Activated T-cell treated with anti-CD3 and anti-CD28 coated beads, Interleukin-2, amount 50 U/mL, for 1 hour (primary cell): ENCODE measurements around the gene S100A9.
"Not testable (repeated sequence)": the region's sequence is repeated elsewhere in the genome, so short reads cannot be mapped to it uniquely, and the experiment has no call there.

Experiments
- DNase-seq: peaks from one replicate; pipeline ENCODE4 v3.0.0-alpha.2; 2020

Gene S100A9

DNA sequence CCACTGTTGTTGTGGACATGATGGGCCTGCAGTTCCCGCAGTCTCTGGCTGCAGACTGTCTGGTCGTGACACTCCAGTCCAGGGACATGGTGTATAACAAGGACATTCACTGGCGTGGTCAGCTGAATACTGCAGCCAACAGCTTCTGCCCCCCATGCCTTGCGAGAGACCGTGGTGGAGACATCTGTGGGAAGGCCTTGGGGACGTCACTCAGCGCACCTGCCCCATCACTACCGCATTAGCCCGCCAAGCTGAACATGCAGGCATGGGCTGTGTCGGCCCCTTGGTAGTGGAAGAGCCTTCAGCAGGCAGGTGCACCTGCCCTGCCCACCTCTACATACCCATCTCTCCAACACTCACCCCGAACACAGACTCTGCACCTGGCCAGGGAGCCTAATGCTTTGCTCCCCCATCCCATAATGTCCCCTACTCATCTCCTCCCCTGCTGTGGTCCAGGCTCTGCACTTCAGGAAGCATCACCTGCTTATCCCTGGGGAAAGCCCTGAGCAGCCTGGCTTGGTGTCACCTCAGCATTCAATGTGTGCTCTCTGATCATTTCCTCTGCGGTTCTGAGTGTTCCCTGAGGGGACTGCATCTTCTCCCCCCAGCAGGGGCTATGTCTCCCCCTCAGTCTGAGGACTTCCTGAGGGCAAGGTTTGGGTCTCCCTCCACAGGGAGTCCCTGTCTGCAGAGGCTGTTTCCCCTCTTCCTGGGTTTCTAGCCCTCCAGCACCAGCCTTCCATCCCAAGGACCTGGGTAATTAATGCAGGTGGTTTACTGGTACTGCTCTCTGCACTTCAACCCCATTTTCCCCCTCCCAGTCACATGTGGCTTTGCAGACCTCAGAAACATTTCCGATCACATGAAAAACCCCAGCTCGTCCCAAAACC, 12.2 kb upstream of the S100A9 start:
- DNase-seq = no peak

- no peak for DNase-seq
Observed at GRCh38 chr1:153346077-153346723, 11.5 kb upstream of the S100A9 start.

DNA sequence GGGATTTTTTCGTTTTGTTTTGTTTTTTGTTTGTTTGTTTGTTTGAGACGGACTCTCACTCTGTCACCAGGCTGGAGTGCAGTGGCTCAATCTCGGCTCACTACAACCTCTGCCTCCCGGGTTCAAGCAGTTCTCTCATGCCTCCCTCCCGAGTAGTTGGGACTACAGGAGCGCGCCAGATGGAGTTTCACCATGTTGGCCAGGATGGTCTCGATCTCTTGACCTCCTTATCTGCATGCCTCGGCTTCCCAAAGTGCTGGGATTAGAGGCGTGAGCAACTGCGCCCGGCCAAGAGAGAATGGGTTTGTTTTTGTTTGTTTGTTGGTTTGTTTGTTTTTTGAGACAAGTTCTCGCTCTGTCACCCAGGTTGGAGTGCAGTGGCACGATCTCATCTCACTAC, 10.6 kb upstream of the S100A9 start:
- not testable (repeated sequence) for DNase-seq

- DNase-seq = no peak
Observed at GRCh38 chr1:153347856-153348255, 9.8 kb upstream of the S100A9 start.

DNA sequence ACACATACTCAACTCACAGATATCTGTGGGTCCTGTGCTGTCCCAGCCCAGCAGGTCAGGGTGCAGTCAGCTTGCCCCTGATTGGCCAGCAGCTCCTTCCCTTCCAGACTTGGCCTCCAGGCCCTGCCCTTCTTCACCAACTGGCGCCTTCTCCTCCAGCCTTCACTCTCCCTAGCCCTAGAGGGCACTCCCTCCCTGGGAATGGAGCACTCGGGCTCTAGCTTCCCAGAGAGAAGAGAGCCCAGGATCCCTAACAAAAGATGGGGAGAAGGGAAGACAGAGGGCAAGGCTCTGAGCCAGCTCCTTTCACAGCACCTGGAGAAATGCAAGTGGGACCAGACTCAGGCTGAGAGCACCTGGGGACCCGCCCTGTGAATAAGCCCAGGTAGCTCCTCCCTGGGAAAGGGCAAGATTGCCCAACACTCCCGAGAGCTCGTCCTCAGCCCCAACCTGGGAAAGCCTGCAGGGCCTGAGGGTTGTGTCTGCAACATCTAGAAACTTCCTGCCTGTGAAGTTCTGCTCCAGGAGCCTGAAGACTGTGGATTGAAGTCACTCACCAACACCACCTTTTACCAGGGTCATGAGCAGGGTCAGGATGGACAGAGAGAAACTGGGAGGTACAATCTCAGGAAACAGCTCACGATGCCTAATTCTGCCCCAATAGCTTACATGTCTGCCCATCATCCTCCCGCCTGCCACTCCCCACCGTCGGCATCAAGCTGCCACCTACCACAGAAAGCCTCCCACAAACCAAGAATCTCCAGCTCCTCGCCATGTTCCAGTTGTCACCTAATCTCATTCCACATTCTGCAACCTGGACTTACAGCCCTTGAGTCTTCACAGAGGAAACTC, 8.9 kb upstream of the S100A9 start, which contains the start of gene PGLYRP4:
Gene PGLYRP4 (minus strand): TSS at position 331 of the 852 bp plus-strand sequence. CDS start 909 bp downstream, outside the sequence.
- DNase-seq = no peak

- DNase-seq = no peak
Observed at GRCh38 chr1:153349363-153350320, 8.0 kb upstream of the S100A9 start.

- no peak for DNase-seq
Observed at GRCh38 chr1:153350321-153350957, 7.2 kb upstream of the S100A9 start.

DNA sequence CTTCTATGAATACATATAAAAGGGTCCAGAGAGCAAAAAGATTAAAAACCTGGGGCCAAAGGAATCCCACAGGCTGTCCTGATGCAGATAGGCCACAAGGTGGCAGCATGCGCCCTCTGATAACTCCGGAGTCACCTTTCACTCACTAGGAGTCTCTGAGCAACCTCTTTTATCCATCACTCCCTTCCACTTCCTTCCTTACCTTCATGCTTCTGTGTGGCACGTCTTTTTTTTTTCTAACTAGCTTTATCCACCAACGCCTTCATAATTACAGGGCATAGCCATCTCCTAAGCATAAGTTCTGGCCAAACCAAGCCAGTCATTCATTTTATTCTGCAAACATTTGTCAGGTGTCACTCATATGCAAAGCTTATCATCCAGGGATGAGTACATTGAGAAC, 5.1 kb upstream of the S100A9 start:
- DNase-seq = peak; percentile 59

- DNase-seq = no peak
Observed at GRCh38 chr1:153353226-153353947, 4.3 kb upstream of the S100A9 start.

DNA sequence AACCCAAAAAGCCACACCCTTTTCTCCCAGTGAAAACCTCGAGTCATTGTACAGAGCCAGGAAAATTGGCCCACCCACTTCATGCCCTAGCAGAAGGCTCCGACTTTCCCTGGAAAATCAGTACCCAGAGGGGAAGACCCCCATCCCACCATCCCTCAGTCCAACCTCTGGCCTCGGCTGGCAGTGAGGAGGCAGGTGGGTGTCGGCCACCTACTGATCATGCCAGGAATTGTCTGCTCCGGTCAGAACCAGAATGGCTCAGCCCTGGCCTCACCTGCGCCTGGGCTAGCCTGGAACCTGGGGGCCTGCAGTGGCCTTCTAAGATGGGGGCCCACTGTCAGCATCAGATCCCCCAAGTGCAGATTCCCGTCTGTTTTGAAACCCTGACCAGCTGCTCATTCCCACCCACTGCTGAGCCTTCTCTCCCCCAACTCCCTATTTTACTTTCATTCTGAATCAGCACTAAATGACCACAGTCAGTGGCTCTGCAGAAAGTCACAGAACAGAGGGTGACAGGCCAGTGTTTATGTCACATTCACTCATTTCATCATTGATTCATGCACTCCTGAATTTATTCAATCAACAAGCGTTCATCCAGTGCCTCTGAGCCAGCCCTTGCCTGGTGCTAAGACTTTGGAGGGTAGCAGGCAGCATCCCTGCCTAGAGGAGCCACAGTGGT, 3.0 kb upstream of the S100A9 start:
- no peak for DNase-seq

DNA sequence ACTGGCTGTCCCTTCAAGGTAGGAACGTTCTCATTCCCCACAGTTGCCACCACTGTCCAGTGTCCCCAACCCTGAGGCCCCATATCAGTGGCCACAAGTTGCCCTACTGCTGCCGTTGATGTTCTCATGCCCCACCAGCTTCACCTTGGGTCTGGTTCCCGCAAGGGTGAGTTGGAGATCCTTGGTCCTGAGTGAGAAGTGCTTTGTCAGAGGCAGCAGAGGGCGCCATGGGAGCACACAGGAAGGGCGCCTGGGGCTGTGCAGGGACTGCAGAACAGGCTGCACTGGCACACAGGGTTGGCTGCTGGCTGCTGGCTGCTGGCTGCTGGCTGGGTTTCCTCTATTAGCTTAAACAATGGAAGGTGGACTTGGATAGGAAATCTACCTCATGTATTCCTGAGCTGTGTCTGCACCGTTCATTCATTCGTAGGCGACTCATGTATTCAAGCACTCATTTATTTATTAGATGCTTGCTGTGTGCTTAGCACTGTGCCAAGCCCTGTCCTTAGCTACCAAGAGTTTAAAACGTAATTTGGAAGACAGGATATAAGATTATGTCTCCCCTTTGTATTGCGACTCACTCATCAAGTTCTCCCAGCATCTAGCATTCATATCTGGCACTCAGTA, 2.1 kb upstream of the S100A9 start:
- no peak for DNase-seq

DNA sequence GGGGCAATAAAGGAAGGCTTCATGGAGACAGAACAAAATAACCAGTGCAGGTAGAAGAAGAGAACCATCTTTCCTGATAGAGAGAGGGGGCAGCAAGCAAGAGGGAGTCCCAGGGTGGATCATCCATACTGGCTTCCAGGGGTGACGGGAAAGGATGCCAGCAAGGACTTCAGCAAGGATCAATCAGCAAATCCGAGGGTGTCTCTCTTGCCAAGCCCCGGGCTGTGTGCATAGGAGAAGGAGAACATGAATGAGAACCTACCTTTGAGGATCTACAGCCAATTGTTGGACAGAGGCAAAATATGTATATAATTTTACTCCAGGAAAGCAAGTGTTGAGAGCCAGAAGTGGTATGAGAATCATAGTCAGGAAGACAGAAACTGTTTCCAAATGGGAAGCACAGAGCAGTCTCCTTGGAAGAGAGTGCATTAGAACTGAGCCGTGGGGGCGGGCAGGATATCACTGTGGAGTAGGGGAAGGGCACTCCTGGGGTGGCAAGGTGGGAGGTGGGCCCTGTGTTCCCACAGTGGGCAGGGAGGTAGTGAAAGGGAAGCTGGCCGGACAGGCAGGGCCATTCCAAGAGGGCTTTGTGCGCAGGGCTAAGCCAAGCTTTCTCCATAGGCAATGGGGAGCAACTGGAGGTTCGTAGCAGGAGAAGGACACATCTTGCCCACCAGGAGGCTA, 1.1 kb upstream of the S100A9 start:
- DNase-seq = no peak

DNA sequence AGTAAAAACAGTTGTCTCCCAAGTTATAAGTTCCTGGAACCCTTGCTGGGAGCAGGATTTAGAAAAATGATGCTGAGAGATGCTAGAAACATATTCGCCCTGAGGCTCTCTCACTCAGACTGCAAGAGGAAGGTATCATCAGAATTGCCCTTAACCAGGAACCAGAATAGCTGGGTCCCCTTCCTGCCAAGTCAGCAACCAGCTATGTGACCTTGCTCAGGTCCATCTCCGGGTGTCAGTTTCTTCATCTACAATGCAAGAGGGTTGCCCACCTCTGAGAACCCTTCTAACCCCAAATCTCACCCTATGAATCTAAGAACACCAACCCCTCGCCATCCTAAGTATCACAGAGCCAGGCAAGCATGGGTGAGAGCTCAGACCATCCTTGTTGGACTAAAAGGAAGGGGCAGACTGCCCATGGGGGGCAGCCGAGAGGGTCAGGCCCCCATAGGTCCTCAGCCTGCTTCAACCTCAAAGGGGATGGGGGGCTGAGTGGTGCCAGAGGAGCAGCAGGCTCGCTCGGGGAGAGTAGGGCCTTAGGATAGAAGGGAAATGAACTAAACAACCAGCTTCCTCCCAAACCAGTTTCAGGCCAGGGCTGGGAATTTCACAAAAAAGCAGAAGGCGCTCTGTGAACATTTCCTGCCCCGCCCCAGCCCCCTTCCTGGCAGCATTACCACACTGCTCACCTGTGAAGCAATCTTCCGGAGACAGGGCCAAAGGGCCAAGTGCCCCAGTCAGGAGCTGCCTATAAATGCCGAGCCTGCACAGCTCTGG, 390 bp upstream of the S100A9 start:
- no peak for DNase-seq

DNA sequence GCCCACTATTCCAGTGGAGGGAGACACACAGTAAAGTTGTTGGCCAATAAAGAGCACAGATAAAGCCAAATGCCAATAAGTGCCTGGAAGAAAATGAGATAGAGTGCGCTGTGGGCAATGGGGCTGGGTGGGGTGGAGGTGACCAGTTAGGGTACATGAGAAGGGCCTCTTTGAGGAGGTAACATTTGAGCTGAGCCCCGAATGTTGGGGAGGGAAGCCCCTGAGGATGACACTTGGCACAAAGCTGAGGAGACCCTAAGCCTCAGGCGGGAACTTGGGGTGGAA, 979 bp downstream of the S100A9 start:
- DNase-seq = no peak

GRCh38 chr1:153359241-153359640, 1.6 kb downstream of the S100A9 start:
- DNase-seq = no peak

- DNase-seq = no peak
Observed at GRCh38 chr1:153360190-153360589, 2.5 kb downstream of the S100A9 start.

DNA sequence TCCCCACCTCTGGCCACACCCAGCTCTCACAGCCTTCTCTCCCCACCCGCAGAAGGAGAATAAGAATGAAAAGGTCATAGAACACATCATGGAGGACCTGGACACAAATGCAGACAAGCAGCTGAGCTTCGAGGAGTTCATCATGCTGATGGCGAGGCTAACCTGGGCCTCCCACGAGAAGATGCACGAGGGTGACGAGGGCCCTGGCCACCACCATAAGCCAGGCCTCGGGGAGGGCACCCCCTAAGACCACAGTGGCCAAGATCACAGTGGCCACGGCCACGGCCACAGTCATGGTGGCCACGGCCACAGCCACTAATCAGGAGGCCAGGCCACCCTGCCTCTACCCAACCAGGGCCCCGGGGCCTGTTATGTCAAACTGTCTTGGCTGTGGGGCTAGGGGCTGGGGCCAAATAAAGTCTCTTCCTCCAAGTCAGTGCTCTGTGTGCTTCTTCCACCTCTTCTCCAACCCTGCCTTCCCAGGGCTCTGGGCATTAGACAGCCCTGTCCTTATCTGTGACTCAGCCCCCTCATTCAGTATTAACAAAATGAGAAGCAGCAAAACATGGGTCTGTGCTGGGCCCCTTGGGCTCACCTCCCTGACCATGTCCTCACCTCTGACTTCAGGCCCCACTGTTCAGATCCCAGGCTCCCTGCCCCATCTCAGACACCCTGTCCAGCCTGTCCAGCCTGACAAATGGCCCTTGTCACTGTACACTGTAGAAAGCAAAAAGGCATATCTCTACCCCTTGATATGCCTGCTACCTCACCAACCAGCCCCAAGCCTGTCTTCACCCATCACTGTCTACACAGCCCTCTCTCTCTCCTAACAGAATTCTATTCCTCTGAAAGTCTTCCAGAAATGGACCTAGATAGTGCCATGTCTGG, 3.2 kb downstream of the S100A9 start:
- no peak for DNase-seq
